Loucy (cell line): ENCODE results near the gene SUPT5H.

Experiments
- CTCF ChIP-seq: fragments of 200-600 bp; sonication (generic); conservative IDR thresholded peaks from 2 replicates; pipeline ENCODE4 v1.5.1; 2014; ENCODE audit warnings: mild to moderate bottlenecking, antibody characterized with exemption, low read length
- EZH2phosphoT487 ChIP-seq: fragments of 200-600 bp; IDR thresholded peaks from 2 replicates; pipeline ENCODE4 v1.6.1; 2018; ENCODE audit warnings: antibody characterized with exemption, mild to moderate bottlenecking, moderate library complexity, borderline replicate concordance

DNA sequence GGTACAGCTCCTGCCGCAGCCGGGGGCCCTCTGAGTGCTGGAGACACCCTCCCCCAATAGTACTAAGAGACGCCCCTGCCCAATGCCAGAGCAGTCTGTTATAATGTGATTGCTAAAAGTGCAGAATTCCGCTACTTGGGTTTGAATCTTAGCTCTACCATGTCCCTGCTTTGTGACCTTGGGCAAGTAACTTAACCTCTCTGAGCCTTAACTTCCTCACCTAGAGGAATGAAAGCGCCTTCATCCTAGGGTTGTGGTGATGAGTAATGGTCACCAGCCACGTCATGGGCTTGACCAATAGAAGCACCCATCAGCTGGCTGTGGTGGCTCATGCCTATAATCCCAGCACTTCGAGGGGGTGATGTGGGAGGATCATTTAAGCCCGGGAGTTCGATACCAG is 26.4 kb upstream of the SUPT5H start:
- TF ChIP-seq CTCF (no peak), EZH2phosphoT487 (no peak)
